ENCODE data around the gene ASB7.

Gene ASB7

GRCh38 chr15:100638177-100638730, 35.9 kb downstream of the ASB7 start:
- no peak overlapping the region for H3K4me3 ChIP-seq (ENCODE audit: low read depth, low read length)
- in situ Hi-C loops (cut with HindIII; ENCODE audit: low sequenced_read_pairs) = no loop called here
- DNase-seq (ENCODE audit: low read depth, low spot score) = no peak
- TF ChIP-seq CTCF (IDR thresholded peaks at IDR 0.05; ENCODE audit: low read depth, low read length) = no peak

- no peak overlapping the region for H3K4me3 ChIP-seq (ENCODE audit: low read depth, low read length)
- in situ Hi-C loops (cut with HindIII; ENCODE audit: low sequenced_read_pairs) = no loop called here
- no peak for TF ChIP-seq CTCF (IDR thresholded peaks at IDR 0.05; ENCODE audit: low read depth, low read length)
- DNase-seq (ENCODE audit: low read depth, low spot score) = no peak
These were observed 40.0 kb downstream of the ASB7 start for GRCh38 chr15:100642213-100642949.

GRCh38 chr15:100642950-100643338, 40.6 kb downstream of the ASB7 start:
- no peak for TF ChIP-seq CTCF (IDR thresholded peaks at IDR 0.05; ENCODE audit: low read depth, low read length)
- H3K4me3 ChIP-seq (ENCODE audit: low read depth, low read length) = no peak overlapping the region
- in situ Hi-C loops (cut with HindIII; ENCODE audit: low sequenced_read_pairs) = no loop called here
- DNase-seq (ENCODE audit: low read depth, low spot score) = no peak

GRCh38 chr15:100645671-100646070, 43.3 kb downstream of the ASB7 start:
- in situ Hi-C loops (cut with HindIII; ENCODE audit: low sequenced_read_pairs) = no loop called here
- no peak for TF ChIP-seq CTCF (IDR thresholded peaks at IDR 0.05; ENCODE audit: low read depth, low read length)
- H3K4me3 ChIP-seq (ENCODE audit: low read depth, low read length) = no peak overlapping the region
- no peak for DNase-seq (ENCODE audit: low read depth, low spot score)

- no peak for TF ChIP-seq CTCF (IDR thresholded peaks at IDR 0.05; ENCODE audit: low read depth, low read length)
- in situ Hi-C loops (cut with HindIII; ENCODE audit: low sequenced_read_pairs) = no loop called here
- no peak overlapping the region for H3K4me3 ChIP-seq (ENCODE audit: low read depth, low read length)
- DNase-seq (ENCODE audit: low read depth, low spot score) = no peak
These were observed 46.6 kb downstream of the ASB7 start for GRCh38 chr15:100648951-100649350.

GRCh38 chr15:100650685-100651084, 48.3 kb downstream of the ASB7 start:
- in situ Hi-C loops (cut with HindIII; ENCODE audit: low sequenced_read_pairs) = no loop called here
- H3K4me3 ChIP-seq (ENCODE audit: low read depth, low read length) = no peak overlapping the region
- no peak for DNase-seq (ENCODE audit: low read depth, low spot score)
- peak; percentile 9 for TF ChIP-seq CTCF (IDR thresholded peaks at IDR 0.05; ENCODE audit: low read depth, low read length)
